Gastroesophageal sphincter (tissue), 3 donors: ENCODE data around the gene SYNE1.
A peak's percentile ranks its signal among the peaks of the same experiment; 100 is the strongest.

Experiments
- POLR2A ChIP-seq, 2 donors: fragments of 450-650 bp; IDR thresholded peaks; one replicate each; pipeline ENCODE4 v1.6.1; 2017; ENCODE audit warnings: antibody characterized with exemption in 2 of 2, mild to moderate bottlenecking in 2 of 2, moderate library complexity in 1 of 2
- POLR2AphosphoS5 ChIP-seq: sonication (generic); formaldehyde crosslinking; IDR thresholded peaks from one replicate; pipeline ENCODE4 v1.6.1; 2017; ENCODE audit warnings: antibody characterized with exemption
- TF ChIP-seq, protein P1 (sequence below), 4 experiments: fragments of 200-600 bp in 2 of 4; fragments of 450-650 bp in 2 of 4; sonication (generic) in 1 of 4; IDR thresholded peaks; one replicate each; pipeline ENCODE4 v1.5.1; 2017 to 2019; ENCODE audit warnings: antibody characterized with exemption in 4 of 4, mild to moderate bottlenecking in 2 of 4, moderate library complexity in 2 of 4

GRCh38 chr6:152094992-152095592 is 542.1 kb downstream of the SYNE1 start:
- TF ChIP-seq POLR2A (IDR thresholded peaks at IDR 0.05): peak in 1 of 2 donors; percentile 10
- peak; percentile 42 for TF ChIP-seq POLR2AphosphoS5
- TF ChIP-seq, protein P1, sequence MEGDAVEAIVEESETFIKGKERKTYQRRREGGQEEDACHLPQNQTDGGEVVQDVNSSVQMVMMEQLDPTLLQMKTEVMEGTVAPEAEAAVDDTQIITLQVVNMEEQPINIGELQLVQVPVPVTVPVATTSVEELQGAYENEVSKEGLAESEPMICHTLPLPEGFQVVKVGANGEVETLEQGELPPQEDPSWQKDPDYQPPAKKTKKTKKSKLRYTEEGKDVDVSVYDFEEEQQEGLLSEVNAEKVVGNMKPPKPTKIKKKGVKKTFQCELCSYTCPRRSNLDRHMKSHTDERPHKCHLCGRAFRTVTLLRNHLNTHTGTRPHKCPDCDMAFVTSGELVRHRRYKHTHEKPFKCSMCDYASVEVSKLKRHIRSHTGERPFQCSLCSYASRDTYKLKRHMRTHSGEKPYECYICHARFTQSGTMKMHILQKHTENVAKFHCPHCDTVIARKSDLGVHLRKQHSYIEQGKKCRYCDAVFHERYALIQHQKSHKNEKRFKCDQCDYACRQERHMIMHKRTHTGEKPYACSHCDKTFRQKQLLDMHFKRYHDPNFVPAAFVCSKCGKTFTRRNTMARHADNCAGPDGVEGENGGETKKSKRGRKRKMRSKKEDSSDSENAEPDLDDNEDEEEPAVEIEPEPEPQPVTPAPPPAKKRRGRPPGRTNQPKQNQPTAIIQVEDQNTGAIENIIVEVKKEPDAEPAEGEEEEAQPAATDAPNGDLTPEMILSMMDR (IDR thresholded peaks at IDR 0.05): no peak
